ENCODE measurements around the gene TMPRSS2.

Gene TMPRSS2

DNA sequence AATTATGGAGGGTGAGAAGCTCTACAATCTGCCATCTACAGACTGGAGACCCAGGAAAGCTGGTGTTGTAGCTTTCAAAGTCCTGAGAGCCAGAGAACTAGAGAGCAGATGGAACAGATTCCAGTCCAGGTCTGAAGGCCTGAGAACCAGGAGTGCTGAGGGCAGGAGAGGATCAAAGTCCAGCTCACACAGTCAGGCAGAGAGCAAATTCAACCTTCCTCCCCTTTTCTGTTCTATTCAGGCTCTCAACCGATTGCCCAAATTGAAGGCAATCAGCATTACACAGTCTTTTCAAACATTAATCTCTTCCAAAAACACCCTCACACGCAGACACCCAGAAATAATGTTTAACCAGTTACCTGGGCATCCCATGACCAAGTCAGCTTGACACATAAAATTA is 2.5 kb upstream of the TMPRSS2 start:
- DNase-seq (ENCODE audit: insufficient read length, low spot score), result no peak
- FAIRE-seq, result no peak

DNA sequence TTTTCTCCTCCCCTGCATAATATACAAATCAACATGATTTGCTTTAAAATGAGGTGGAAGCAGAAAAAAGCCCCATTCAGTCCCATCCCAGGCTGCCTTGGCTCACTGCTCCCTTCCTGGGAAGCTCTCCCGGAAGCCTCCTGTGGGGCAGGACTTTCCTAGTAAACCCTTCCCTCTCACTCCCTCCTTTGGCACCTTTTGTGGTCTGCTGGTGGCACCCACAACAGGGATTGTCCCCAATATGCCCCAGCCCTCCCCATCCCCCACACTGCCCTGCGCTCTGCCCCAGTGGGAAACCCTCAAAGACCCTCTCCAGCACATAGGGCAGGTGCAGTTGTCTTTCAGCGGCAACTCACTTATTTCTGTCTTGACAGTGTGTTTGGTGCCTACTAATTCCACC is 1.8 kb upstream of the TMPRSS2 start:
- DNase-seq (ENCODE audit: insufficient read length, low spot score), result no peak

DNA sequence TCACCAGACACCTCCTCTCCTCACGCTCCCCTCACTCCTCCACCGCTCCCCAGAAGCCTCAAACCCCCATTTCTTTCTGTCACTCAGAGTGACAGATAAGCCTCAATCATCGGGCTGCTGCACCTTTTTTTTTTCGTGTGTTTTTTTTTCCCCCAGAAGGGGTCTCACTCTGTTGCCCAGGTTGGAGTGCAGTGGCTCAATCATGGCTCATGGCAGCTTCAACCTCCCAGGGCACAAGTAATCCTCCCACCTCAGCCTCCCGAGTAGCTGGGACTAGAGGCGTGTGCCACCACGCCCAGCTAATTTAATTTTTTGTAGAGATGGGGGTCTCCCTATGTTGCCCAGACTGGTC is 1.2 kb upstream of the TMPRSS2 start:
- DNase-seq (ENCODE audit: insufficient read length, low spot score) (no peak), FAIRE-seq (no peak)

More for the DNA sequence above, 1.8 kb upstream of the TMPRSS2 start:
- FAIRE-seq, result no peak

DNA sequence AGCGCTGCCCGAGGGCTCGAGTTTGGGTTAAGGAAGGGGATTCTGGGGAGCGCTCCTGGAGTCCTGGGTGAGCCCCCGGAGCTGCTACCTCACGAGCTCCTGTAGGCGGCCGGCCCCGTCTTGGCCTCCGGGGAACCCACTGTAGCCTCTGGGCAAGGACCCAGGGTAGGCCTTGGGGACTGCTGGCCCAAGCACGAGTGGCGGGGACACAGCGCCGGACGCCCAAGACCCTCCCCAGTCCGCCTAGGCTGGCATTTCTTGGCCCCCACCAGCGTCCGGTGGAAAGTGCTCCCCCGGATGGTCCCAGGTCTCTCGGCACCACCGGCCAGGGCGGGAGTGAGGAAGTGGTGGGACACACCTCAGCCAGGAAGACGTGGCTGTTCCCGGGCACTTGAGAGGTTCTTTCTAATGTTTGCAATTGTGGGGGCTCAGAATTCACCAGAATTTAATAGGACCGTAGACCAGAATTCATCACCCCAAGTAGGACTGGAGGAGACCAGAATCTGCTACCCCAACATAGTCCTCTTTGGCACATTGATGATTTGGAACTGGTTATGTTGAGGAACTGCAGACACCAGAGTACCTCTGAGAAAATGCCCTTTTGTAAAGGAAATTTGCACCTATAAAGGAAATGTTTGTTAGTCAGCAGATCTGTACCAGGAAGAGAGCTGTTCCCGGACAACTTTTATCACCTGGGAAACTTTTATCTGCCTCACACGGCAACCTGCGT is 622 bp upstream of the TMPRSS2 start:
- no peak for DNase-seq (ENCODE audit: insufficient read length, low spot score)
- FAIRE-seq, result no peak

DNA sequence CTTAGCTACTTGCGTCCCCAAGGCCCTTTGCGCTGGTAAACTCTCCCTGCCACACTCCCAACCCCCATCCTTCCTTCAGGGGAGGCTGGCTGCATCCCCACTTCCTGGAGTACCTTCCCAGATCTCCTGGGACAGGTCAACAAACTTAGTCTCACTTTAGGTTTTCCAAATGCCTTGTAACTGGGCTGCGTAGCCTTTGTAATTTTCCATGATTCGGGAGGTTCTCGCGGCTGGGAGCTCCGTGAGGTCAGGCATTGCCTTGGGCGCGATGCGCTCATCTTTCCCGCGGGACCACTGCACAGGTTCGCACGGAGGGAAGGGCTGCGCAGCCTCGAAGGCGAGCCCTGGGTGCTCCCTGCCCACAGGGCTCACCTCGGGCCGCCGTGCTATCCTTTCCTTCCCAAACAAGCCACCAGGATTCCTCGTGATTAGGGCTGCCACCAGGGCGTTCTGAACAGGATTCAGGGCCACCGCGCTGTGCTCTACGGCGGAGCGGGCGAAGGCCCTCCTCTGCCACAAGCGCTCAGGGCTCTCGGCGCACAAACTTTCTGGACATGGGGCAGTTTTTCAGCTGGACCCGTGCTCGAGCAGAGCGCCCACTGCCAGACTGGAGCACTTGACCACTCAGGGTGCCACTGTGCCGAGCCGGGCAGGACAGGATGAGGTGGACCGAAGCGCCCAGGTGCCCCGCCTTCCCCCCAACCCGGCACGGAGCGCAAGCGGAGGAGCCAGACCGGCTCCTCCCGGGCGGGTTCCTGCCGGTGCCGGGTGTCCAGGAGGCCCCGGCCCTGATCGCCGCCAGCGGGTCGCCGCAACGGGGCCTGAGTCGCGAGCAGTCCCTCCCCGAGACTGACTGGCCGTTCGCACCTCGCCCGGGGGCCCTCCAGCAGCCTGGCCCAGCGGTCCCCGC is 1.1 kb downstream of the TMPRSS2 start:
- FAIRE-seq (no peak), DNase-seq (ENCODE audit: insufficient read length, low spot score) (no peak)

DNA sequence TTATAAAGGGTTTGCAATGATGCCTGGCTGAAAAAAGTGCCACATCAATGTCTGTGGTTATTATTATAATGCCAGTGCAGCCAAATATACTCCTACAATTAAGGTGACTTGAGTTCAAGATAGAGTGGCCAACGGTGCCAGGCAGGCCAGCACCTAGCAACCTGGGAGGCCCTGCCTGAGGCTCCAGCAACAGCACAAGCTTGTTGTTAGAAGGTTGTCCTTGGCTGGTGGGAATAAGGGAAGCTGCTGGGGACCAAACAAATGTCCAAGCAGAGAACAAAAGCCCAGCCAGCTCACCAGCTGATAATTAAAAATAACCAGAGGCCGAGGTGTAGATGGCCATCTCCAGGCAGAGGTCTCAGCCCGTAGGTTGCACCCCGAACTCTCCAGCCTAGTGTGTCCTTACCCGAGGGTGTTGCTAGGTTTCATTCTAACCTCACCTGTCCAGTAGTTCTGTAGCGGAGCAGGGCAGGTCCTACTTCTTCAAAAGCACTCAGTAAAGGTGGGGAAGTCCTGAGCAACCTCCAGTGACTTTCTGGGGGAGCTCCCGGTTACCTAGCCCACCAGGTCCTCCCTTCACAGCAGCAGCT is 1.9 kb downstream of the TMPRSS2 start:
- no peak for FAIRE-seq
- no peak for DNase-seq (ENCODE audit: insufficient read length, low spot score)

DNA sequence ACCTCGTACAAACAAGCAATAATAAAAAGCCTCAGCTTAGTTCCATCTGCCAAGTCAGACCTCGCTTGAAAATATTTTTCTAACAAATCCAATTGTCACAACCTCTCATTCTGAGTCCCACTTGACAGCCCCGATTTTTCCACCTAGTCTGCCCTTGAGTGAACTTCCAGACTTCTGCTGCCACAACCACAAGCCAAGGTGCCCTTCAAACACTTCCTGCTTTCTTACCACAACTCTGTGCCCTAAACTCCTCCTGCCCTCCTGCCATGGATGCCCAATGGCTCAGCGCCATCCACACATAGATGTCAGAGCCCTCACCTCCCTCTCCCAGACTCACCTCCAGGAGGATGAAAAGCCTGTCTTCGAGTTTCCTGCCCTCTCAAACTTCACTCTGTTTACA is 3.9 kb downstream of the TMPRSS2 start:
- DNase-seq (ENCODE audit: insufficient read length, low spot score), result no peak
- FAIRE-seq, result no peak

DNA sequence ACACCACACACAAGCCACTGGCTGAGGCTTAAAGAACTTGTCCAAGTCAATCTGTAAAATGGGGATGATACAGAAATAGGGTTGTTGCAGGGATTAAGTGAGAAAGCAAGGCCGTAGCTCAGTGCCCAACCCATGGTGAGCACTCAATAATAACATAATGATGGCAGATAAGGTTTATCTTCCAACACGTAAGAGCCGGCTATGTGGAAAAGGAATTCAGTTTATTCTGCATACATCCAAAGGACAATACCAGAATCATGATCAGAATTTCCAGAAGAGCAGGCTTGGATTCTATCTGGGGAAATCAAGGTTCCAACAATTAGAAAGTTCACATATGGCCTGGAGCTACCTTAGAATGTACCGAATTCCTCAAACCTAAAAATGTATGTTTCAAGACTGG is 4.6 kb downstream of the TMPRSS2 start:
- DNase-seq (ENCODE audit: insufficient read length, low spot score), result no peak
- no peak for FAIRE-seq

DNA sequence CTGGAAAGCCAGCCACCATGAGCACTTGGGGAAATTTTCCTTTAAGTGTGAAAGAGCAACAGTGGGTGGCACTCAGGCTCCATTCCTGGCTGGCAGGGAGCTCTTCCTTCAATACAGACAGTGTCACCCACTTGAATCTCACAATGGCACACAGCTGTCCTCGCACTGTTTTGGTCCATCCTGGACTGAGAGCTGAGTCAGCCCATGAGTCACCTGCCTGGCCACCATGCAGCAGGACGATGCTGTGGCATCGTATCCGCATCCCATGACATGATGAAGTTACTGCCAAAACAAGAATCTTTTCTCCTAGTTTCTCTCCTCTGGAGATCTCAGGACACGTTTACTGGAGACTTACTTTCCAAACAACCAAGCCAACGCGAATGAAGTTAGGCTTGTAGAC is 6.0 kb downstream of the TMPRSS2 start:
- FAIRE-seq, result no peak
- no peak for DNase-seq (ENCODE audit: insufficient read length, low spot score)

DNA sequence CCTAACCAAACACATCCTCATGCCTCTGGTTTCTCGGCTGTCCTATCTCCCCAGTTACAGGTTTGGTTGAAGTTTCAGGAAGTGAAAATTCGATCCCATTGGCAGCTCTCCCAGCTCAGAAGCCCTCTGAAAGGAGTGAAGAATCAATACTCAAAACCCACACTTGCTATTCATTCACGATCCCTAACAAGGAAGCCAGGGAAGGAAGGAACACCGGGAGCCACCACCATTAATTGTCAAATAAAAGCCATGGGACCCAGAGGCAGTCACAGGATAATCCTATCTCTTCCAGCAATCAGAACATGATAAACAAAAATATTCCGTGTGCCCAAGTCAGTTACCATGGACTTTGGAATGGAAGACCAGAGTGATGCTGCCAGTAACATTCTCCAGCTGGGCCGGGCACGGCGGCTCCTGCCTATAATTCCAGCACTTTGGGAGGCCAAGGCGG is 7.0 kb downstream of the TMPRSS2 start:
- FAIRE-seq (no peak), DNase-seq (ENCODE audit: insufficient read length, low spot score) (no peak)

DNA sequence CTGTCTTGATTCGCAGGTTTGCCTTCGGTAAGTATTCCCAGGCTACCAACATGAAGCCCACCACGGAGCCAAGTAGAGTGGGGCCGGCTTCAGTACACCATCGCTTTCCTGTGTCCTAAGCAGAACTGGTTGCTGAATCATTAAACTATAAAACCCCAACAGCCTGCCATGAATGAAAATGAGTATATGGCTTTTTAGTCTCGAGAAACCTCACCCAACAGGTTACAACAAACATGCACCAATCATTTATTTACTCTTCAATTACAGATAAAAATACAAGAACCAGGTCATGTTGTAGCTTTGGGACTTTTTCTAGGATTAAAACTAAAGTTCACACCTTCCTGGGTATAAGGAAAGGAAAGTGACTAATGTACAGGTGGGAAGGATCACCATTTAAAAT is 7.6 kb downstream of the TMPRSS2 start:
- FAIRE-seq (no peak), DNase-seq (ENCODE audit: insufficient read length, low spot score) (no peak)

DNA sequence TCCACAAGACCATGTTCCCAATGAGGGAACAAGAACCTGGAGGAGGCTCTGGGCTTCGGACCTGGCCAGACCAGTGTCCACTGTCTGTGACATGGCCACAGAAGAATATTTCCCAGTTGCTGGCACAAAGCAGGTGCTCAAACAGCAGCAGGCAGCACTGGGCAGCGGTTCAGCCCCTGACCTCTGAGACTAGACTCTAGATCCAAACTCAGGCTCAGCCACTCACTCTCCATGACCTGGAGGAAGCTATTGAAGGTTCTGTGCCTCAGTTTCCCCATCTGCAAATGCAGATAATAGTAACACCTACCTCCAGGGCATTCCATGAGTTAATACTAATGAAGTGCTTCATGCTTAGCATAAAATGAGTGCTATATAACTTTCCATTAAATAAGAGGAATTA is 8.0 kb downstream of the TMPRSS2 start:
- DNase-seq (ENCODE audit: insufficient read length, low spot score) (no peak), FAIRE-seq (no peak)

DNA sequence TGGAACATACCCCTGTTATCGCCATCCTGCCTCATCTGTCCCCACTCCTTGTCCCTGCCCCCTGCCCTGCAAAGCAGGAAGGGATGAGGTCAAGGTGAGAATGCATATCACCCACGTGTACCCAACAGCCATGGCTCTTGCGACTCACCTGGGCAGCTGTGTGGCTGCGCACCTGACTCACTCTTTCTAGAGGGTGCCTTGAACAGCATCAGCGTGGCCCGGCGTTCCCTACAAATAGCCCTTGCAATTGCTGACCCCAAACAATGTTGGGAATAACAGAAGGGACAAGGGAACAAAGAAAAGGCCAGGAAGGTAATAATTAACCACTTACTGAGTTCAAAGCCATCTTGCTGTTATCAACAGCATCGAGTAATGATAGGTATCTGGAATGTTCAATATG is 10.2 kb downstream of the TMPRSS2 start:
- DNase-seq (ENCODE audit: insufficient read length, low spot score) (no peak), FAIRE-seq (no peak)

DNA sequence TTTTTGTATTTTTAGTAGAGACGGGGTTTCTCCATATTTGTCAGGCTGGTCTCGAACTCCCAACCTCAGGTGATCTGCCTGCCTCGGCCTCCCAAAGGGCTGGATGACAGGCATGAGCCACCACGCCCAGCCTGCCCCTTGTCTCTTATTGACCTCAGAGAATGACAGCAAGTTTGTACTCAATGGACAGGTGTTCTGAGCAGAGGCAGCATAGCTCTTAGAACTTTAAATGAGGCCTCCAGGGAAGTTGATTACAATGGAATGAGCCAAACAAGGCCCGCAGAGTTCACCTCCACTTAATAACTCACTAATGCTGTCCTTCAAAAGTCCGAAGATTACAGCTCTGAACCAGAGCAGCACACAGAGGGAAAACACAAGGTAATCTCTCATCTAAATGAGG is 10.9 kb downstream of the TMPRSS2 start:
- DNase-seq (ENCODE audit: insufficient read length, low spot score) (no peak), FAIRE-seq (no peak)

DNA sequence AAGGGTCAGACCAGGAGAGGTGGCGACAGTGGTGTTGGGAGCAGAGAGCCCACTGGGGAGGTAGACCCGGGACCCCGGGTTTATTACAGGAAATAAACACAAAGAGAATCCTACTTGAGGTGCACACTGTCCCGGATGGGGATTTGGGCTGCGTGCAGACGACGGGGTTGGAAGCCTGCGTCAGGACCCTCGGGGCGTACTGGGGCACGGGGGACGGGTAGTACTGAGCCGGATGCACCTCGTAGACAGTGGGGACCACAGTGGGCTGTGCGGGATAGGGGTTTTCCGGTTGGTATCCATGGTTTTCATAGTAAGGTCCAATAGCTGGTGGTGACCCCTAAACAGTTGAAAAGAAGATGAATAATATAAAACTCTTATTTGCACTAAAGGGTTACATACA is 13.7 kb downstream of the TMPRSS2 start:
- DNase-seq (ENCODE audit: insufficient read length, low spot score) (no peak), FAIRE-seq (no peak)

DNA sequence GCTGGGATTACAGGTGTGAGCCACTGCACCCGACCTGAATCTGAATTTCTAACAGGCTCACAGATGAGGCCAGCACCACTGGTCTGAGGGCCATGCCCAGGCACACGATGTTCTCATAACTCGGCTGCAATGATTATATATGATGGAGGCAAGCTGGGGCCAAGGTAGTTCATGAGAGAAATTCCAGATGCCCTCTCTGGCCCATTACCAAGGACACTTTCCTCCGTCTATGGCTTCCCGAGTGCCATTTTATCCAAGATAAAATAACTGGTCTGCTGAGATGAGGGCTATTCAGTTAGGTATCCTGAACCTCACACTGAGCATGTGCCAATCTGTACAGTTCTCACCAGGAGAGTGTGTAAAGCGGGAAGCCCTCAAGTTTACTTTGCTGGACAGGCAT is 16.5 kb downstream of the TMPRSS2 start:
- FAIRE-seq, result no peak
- no peak for DNase-seq (ENCODE audit: insufficient read length, low spot score)

DNA sequence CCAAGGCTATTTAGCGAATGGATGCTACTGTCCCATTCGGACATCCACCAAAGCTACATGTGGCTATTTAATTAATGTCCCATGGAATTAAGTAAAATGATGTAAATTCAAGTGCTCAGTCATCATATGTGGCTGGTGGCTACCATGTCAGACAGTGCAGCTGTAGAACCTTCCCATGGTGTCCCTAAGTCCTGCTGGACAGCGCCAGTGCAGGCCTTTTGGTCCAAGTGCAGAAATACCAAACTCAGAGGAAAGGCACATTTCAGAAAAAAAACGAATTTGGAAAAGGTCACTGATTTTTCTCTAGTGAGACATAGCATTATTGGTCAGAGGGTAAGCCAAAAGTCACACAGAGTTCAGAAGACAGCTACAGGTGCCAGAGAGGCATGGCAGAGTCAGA is 17.6 kb downstream of the TMPRSS2 start:
- no peak for DNase-seq (ENCODE audit: insufficient read length, low spot score)
- no peak for FAIRE-seq

DNA sequence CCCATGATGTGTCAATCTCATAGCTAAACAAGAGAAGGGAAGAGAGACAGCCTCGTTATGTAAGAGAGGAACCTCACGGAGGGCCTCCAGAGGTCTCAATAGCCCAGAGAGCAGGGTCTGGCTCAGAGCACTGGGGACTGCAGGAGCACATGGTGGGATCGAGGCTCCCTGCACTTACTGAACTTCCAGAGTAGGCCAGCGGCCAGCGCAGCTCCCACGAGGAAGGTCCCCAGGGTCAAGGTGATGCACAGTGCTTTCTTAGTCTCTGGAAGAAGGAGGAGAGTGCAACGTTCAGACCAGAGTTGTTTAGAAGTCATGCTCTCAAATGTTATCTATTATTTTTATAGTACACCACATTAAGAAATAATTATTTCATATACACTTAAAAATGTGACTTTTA is 18.6 kb downstream of the TMPRSS2 start:
- FAIRE-seq, result no peak
- DNase-seq (ENCODE audit: insufficient read length, low spot score), result no peak

DNA sequence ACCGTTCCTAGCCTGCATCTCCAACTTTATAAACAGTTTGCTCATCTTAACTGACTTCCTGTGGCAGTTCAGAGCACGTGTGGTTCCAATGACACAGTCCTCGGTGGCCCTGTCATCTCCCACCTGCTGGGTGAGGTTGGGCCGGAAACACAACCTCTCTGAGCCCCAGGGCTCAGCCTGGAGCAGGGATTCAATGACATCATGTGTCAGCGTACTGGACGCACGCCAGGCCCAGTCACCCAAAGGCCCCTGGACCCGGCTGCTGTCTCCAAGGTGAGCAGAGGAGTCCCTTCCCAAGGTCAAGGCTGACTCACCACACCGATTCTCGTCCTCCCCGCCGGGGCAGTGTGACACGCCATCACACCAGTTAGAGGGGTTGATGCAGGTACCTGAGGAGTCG is 19.9 kb downstream of the TMPRSS2 start:
- FAIRE-seq (no peak), DNase-seq (ENCODE audit: insufficient read length, low spot score) (no peak)

DNA sequence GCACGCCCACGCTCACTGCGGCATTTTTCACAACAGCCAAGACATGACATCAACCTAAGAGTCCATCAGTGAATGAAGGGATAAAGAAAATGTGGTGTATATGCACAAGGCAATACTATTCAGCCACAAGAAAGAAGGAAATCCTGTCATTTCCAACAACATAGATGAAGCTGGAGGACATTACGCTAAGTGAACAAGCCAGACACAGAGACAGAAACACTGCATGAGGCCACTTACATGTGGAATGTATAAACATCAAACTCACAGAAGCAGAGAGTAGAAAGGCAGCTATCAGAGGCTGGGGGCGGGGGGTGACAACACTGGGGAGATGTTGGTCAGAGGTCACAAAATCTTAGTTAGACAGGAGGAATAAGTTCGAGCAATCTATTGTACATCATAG is 20.9 kb downstream of the TMPRSS2 start:
- FAIRE-seq, result no peak
- no peak for DNase-seq (ENCODE audit: insufficient read length, low spot score)

DNA sequence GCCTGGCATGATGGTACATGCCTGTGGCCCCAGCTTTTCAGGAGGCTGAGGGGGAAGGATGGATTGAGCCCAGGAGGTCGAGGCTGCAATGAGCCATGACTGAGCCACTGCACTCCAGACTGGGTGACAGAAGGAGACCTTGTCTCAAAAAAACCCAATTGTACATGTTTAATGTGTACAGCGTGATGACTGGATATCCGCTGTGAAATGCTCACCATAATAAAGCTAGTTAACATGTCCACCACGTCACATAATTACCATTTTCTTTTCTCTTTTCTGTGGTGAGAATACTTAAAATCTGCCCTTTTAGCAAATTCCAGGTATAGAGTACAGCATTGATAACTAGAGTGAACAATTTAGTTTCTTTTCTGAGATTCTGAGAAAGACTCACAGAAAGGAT is 24.0 kb downstream of the TMPRSS2 start:
- FAIRE-seq, result no peak
- DNase-seq (ENCODE audit: insufficient read length, low spot score), result no peak

DNA sequence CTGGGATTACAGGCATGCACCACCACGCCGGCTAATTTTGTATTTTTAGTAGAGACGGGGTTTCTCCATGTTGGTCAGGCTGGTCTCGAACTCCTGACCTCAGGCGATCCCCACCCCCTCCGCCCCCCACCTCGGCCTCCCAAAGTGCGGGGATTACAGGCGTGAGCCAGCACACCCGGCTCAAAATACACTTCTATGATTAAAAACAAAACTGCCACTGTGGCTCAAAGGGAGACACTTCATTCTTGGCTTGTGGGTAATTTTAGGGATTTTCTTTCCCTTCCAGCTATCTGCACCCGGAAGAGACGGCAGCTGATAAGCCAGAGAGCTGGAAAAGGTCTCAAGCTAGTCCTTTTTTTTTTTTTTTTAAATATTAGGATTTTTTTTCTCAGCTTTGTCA is 24.5 kb downstream of the TMPRSS2 start:
- FAIRE-seq (no peak), DNase-seq (ENCODE audit: insufficient read length, low spot score) (no peak)

Data from GM19239 (cell line).